ENCODE measurements around the gene AZU1. TPM values are rescaled to one million over a fixed set of nuclear protein-coding genes. Genes with fewer than 3 reads are reported as not detected.

Gene AZU1
- total RNA-seq, 2 experiments from 2014 or later, result not detected

DNA sequence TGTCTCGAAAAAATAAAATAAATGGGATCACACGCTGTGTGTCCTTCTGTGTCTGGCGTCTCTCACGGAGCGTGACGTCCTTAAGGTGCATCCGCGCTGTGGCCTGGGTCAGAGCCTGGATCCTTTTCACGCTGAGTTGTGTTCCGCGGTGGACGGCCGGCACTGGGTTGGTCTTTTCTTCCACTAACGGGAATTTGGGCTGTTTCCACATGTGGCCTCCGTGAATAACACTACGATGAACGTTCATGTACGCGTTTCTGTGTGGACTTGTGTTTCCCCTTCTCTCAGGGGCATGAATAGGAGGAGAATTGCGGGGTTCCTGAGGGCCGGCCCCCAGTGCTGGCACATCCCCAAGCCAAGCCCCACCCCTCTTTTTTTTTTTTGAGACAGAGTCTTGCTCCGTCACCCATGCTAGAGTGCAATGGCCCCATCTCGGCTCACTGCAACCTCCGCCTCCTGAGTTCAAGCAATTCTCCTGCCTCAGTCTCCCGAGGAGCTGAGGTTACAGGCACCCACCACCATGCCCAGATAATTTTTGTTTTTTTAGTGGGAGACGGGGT, 36.5 kb upstream of the AZU1 start:
- no peaks in the 10 kb centered on the region for H3K9me3 Mint-ChIP-seq
- intact Hi-C loops (cut with micrococcal nuclease), result no loop called here

GRCh38 chr19:791567-792305, 35.9 kb upstream of the AZU1 start:
- Mint-ChIP-seq H3K36me3 (ENCODE audit: low read depth) (no peaks in the 10 kb centered on the region), H3K27me3 (ENCODE audit: low read depth) (peaks cover 3% of the 10 kb centered on the region), H3K4me3 (no peak overlapping the region), H3K27ac (no peak overlapping the region), H3K4me1 (ENCODE audit: low read depth) (peaks cover 4% of the 10 kb centered on the region), H3K9me3 (no peaks in the 10 kb centered on the region)
- intact Hi-C loops (cut with micrococcal nuclease), result no loop called here
- CTCF ChIA-PET, result no interaction called here
- DNase-seq, result no peak

More for the DNA sequence above, 36.5 kb upstream of the AZU1 start:
- CTCF ChIA-PET, result no interaction called here
- Mint-ChIP-seq H3K4me3 (no peak overlapping the region), H3K4me1 (ENCODE audit: low read depth) (peaks cover 2% of the 10 kb centered on the region), H3K27me3 (ENCODE audit: low read depth) (peaks cover 3% of the 10 kb centered on the region), H3K27ac (no peak overlapping the region), H3K36me3 (ENCODE audit: low read depth) (no peaks in the 10 kb centered on the region)
- DNase-seq, result no peak

GRCh38 chr19:792306-792885, 35.2 kb upstream of the AZU1 start:
- H3K4me3 Mint-ChIP-seq, result no peak overlapping the region
- peaks cover 4% of the 10 kb centered on the region for H3K4me1 Mint-ChIP-seq (ENCODE audit: low read depth)
- H3K9me3 Mint-ChIP-seq, result no peaks in the 10 kb centered on the region
- no peak overlapping the region for H3K27ac Mint-ChIP-seq
- H3K36me3 Mint-ChIP-seq (ENCODE audit: low read depth), result no peaks in the 10 kb centered on the region
- intact Hi-C loops (cut with micrococcal nuclease), result no loop called here
- DNase-seq, result no peak
- CTCF ChIA-PET, result no interaction called here
- peaks cover 3% of the 10 kb centered on the region for H3K27me3 Mint-ChIP-seq (ENCODE audit: low read depth)

GRCh38 chr19:793806-794205, 33.8 kb upstream of the AZU1 start:
- no peak overlapping the region for H3K27ac Mint-ChIP-seq
- H3K27me3 Mint-ChIP-seq (ENCODE audit: low read depth), result peaks cover 3% of the 10 kb centered on the region
- H3K36me3 Mint-ChIP-seq (ENCODE audit: low read depth), result peaks cover 6% of the 10 kb centered on the region
- no peak overlapping the region for H3K4me3 Mint-ChIP-seq
- CTCF ChIA-PET, result interaction anchor here (0.6 kb wide), 1 partner anchor 21 kb away, joined by 3 read pairs; no protein-coding TSS in a partner anchor
- no peak for DNase-seq
- H3K4me1 Mint-ChIP-seq (ENCODE audit: low read depth), result peaks cover 4% of the 10 kb centered on the region
- intact Hi-C loops (cut with micrococcal nuclease), result no loop called here
- no peaks in the 10 kb centered on the region for H3K9me3 Mint-ChIP-seq

GRCh38 chr19:795073-795611, 32.5 kb upstream of the AZU1 start:
- Mint-ChIP-seq H3K9me3 (no peaks in the 10 kb centered on the region), H3K4me3 (peak overlapping the region; percentile 34), H3K4me1 (ENCODE audit: low read depth) (peaks cover 13% of the 10 kb centered on the region), H3K36me3 (ENCODE audit: low read depth) (peaks cover 18% of the 10 kb centered on the region), H3K27ac (no peak overlapping the region), H3K27me3 (ENCODE audit: low read depth) (peaks cover 2% of the 10 kb centered on the region)
- CTCF ChIA-PET, result no interaction called here
- DNase-seq, result no peak
- intact Hi-C loops (cut with micrococcal nuclease), result loop anchor here (5.0 kb wide), 2 partner anchors 302 to 457 kb away; partner anchors contain the start of gene POLR2E

DNA sequence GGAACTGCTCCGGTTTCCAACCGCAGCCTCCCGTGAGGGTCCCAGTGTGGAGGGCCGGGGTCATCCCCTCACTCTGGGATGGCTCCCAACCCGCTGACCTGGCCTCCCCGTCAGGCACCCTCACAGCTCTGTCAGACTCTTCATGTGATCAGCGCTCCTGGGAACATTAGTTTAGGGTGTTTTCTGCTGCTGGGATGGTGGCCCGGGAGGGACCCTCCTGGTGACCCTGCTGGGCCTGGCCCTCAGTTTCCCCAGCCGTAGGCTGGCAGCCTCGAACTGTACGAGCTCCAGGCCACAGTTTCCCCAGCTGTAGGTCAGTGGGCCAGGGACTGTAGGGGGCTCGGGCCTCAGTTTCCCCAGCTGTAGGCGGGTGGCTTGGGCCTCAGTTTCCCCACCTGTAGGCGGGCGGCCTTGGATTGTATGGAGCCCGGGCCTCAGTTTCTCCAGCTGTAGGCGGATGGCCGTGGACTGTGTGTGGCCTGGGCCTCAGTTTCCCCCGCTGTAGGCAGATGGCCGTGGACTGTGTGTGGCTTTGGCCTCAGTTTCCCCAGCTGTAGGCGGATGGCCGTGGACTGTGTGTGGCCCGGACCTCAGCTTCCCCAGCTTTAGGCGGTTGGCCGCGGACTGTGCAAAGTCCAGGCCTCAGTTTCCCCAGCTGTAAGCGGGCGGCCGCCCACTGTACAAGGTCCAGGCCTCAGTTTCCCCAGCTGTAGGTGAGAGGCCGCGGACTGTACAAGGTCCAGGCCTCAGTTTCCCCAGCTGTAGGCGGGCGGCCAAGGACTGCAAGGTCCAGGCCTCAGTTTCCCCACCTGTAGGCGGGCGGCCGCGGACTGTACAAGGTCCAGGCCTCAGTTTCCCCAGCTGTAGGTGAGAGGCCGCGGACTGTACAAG, 31.7 kb upstream of the AZU1 start:
- peak overlapping the region; percentile 88 for H3K4me3 Mint-ChIP-seq
- H3K36me3 Mint-ChIP-seq (ENCODE audit: low read depth), result peaks cover 24% of the 10 kb centered on the region
- H3K27me3 Mint-ChIP-seq (ENCODE audit: low read depth), result no peaks in the 10 kb centered on the region
- DNase-seq, result no peak
- intact Hi-C loops (cut with micrococcal nuclease), result loop anchor here (2.0 to 5.0 kb wide), 6 partner anchors 25 to 456 kb away; partner anchors contain the start of genes POLR2E, RNU6-2 and TMEM259
- peaks cover 19% of the 10 kb centered on the region for H3K4me1 Mint-ChIP-seq (ENCODE audit: low read depth)
- no peak overlapping the region for H3K27ac Mint-ChIP-seq
- H3K9me3 Mint-ChIP-seq, result no peaks in the 10 kb centered on the region
- CTCF ChIA-PET, result interaction anchor here (0.6 to 1.3 kb wide), 2 partner anchors 11 to 64 kb away, joined by 3 read pairs; no protein-coding TSS in a partner anchor

- Mint-ChIP-seq H3K4me3 (peak within 1 kb of the TSS; percentile 88), H3K36me3 (ENCODE audit: low read depth) (peaks cover 29% of the 10 kb centered on the region), H3K4me1 (ENCODE audit: low read depth) (peaks cover 28% of the 10 kb centered on the region), H3K27me3 (ENCODE audit: low read depth) (no peaks in the 10 kb centered on the region), H3K27ac (peak within 1 kb of the TSS; percentile 88), H3K9me3 (no peaks in the 10 kb centered on the region)
- intact Hi-C loops (cut with micrococcal nuclease), result loop anchor here (1.0 to 5.0 kb wide), 14 partner anchors 26 to 472 kb away; partner anchors contain the start of genes BSG, CIRBP, POLR2E and POLRMT
- CTCF ChIA-PET, result interaction anchor here (1.3 kb wide), 1 partner anchor 10 kb away, joined by 3 read pairs; no protein-coding TSS in a partner anchor
- DNase-seq, result peak; percentile 100
Measured at GRCh38 chr19:796692-797527, 30.7 kb upstream of the AZU1 start, which contains the start of gene PTBP1. Gene PTBP1, plus strand, starts transcription at chr19:797452. Its CDS starts 46 bp downstream, at chr19:797498.

GRCh38 chr19:797528-798414, 29.9 kb upstream of the AZU1 start:
- intact Hi-C loops (cut with micrococcal nuclease), result loop anchor here (1.0 to 5.0 kb wide), 15 partner anchors 12 to 472 kb away; partner anchors contain the start of genes BSG, CIRBP, POLR2E and POLRMT
- Mint-ChIP-seq H3K27me3 (ENCODE audit: low read depth) (no peaks in the 10 kb centered on the region), H3K9me3 (no peaks in the 10 kb centered on the region), H3K27ac (peak overlapping the region; percentile 87), H3K4me1 (ENCODE audit: low read depth) (peaks cover 34% of the 10 kb centered on the region), H3K36me3 (ENCODE audit: low read depth) (peaks cover 34% of the 10 kb centered on the region), H3K4me3 (peak overlapping the region; percentile 87)
- DNase-seq, result peak; percentile 90
- CTCF ChIA-PET, result interaction anchor here (1.1 kb wide), 1 partner anchor 447 kb away, joined by 3 read pairs; no protein-coding TSS in a partner anchor

DNA sequence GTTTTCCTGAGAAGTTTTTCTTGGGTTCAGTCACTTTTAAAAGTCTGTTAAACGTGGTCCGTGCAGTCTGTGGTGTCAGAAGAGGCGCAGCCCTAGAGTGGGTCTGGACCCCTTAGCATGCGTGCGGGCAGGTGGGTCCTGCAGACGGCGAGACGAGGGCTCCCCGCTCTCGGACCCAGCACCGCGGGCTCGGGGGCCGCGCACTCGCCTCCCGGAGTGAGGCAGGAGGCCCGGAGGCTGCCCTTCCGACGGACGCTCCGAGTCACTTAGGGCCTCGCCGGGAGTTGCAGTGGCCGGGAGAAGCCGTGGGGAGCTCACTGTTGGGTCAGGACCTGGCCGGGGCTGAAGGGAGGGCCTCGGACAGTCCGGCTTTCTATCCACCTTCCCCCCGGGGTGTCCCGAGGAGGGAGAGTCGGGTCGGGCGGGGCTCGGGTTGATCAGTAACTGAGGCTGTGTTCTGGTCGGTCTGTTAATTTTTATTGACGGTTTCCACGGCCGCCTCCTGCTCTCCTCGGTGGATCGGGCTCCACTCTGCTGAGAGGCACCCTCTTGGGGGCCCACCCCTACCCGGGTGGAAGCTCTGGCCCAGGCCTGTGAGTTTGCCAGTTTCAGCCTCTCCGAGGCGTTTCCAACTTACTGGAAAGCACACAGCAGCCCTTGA, 29.1 kb upstream of the AZU1 start:
- Mint-ChIP-seq H3K4me3 (peak overlapping the region; percentile 87), H3K36me3 (ENCODE audit: low read depth) (peaks cover 39% of the 10 kb centered on the region), H3K4me1 (ENCODE audit: low read depth) (peaks cover 37% of the 10 kb centered on the region), H3K27ac (peak overlapping the region; percentile 87), H3K27me3 (ENCODE audit: low read depth) (no peaks in the 10 kb centered on the region), H3K9me3 (no peaks in the 10 kb centered on the region)
- intact Hi-C loops (cut with micrococcal nuclease), result loop anchor here (1.0 to 5.0 kb wide), 3 partner anchors 11 to 454 kb away; partner anchors contain the start of gene POLR2E
- no peak for DNase-seq
- CTCF ChIA-PET, result interaction anchor here (1.1 kb wide), 1 partner anchor 446 kb away, joined by 3 read pairs; no protein-coding TSS in a partner anchor
